Lung (tissue), 12 donors: ENCODE measurements around the gene WDR3. TPM values are rescaled to one million over a fixed set of nuclear protein-coding genes. Genes with fewer than 3 reads are reported as not detected.

Experiments
- ATAC-seq: fragments of 200-7000 bp; cut with Tn5 transposase; one replicate; pipeline ENCODE4 v1.9.1; 2020; ENCODE audit warnings: moderate number of reproducible peaks; ENCODE audit not compliant: insufficient read depth, low FRiP score
- DNase-seq, 3 donors: peaks; one replicate each; pipeline ENCODE4 v3.0.0-alpha.2; 2013 to 2017
- H3K27ac ChIP-seq, 2 donors: one replicate each; pipeline ENCODE4 v1.5.1; 2013; ENCODE audit warnings: mild to moderate bottlenecking in 2 of 2, moderate library complexity in 2 of 2, control low read depth in 1 of 2, inconsistent platforms in 1 of 2, low read depth in 1 of 2, low read length in 1 of 2
- H3K27me3 ChIP-seq, 3 donors: one replicate each; pipeline ENCODE4 v1.5.1; 2013; ENCODE audit warnings: low read length in 2 of 3; ENCODE audit not compliant: control insufficient read depth in 3 of 3, insufficient read depth in 3 of 3
- H3K36me3 ChIP-seq, 4 donors: one replicate each; pipeline ENCODE4 v1.5.1; 2013; ENCODE audit warnings: low read length in 4 of 4, mild to moderate bottlenecking in 1 of 4, moderate library complexity in 1 of 4; ENCODE audit not compliant: control insufficient read depth in 4 of 4, insufficient read depth in 4 of 4
- H3K4me1 ChIP-seq, 5 donors: one replicate each; pipeline ENCODE4 v1.5.1; 2013; ENCODE audit warnings: low read length in 5 of 5, mild to moderate bottlenecking in 2 of 5, moderate library complexity in 1 of 5; ENCODE audit not compliant: control insufficient read depth in 5 of 5, insufficient read depth in 5 of 5
- H3K4me3 ChIP-seq: one replicate; pipeline ENCODE4 v1.5.1; 2013; ENCODE audit warnings: mild to moderate bottlenecking, control low read depth, moderate library complexity
- H3K9ac ChIP-seq, 2 donors: one replicate each; pipeline ENCODE4 v1.5.1; 2013; ENCODE audit warnings: low read length in 2 of 2, control low read depth in 1 of 2; ENCODE audit not compliant: insufficient read depth in 1 of 2
- H3K9me3 ChIP-seq, 4 donors: one replicate each; pipeline ENCODE4 v1.5.1; 2013; ENCODE audit warnings: low read length in 3 of 4, mild to moderate bottlenecking in 1 of 4, moderate library complexity in 1 of 4; ENCODE audit not compliant: control insufficient read depth in 4 of 4, insufficient read depth in 3 of 4
- CTCF ChIP-seq: IDR thresholded peaks from 2 replicates; pipeline ENCODE4 v1.5.1; 2012; ENCODE audit warnings: mild to moderate bottlenecking; ENCODE audit errors: control extremely low read depth, extremely low read depth
- WGBS, 2 donors: extraction: QIAGEN DNeasy Blood & Tissue Kit; methylation state at CpG; one replicate each; pipeline ENCODE4 v1.1.7; 2013; 5-methylcytosine and 5-hydroxymethylcytosine counted together
- polyA plus RNA-seq, 2 donors: library from polyadenylated mRNA; stranded (reverse); fragments of 200-250 nt; gene quantifications; one replicate each; pipeline ENCODE4 v1.2.1, GENCODE V29; 2013
- total RNA-seq, 2 donors: library from RNA; depleted of rRNA in 1 of 2; stranded (reverse); fragments of >200 nt in 1 of 2; gene quantifications; one replicate each; pipeline ENCODE4 v1.2.1, GENCODE V29; 2014 to 2021
- donor health status: control.
- donor health status: control.
- donor health status: Bipolar disorder and iron deficiency.
- donor health status: healthy.
- donor health status: DM: yes; HTN: yes; CAD: no.

Gene WDR3
- total and polyA plus RNA-seq, 4 donors, result 2.8 to 19.8 (median 17.5) TPM

DNA sequence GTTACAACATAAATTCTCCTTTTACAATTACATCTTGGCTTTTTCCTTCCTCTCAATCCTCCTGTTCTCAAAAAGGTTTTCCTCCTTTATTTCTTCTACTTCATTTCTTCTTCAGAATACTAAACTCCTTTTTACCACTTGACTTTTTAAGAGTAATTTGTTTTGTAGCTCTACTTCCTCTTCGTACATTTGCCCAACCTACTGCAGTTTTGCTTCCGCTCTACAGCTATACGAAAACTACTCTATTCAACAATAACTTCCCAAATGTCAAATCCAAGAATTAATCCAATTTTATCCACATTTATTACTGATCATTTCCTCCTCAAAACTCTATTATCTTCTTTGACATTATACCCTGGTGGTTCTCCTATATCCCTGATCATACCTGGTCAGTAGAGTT lies 3.6 kb upstream of the WDR3 start:
- H3K4me3 ChIP-seq, result no peak overlapping the region
- H3K27me3 ChIP-seq, result no peaks in the 10 kb centered on the region
- TF ChIP-seq CTCF, result no peak
- H3K4me1 ChIP-seq, result peaks cover 0 to 21% (median 10%) of the 10 kb centered on the region in 5 donors
- 41 to 69% methylated on average over 3 of the region's 3 CpGs for WGBS, 2 donors
- DNase-seq (no peak), ATAC-seq (no peak)
- no peaks in the 10 kb centered on the region for H3K9me3 ChIP-seq
- no peak overlapping the region for H3K9ac ChIP-seq
- H3K36me3 ChIP-seq, result peaks cover 0 to 10% (median 0%) of the 10 kb centered on the region in 4 donors
- no peak overlapping the region for H3K27ac ChIP-seq

DNA sequence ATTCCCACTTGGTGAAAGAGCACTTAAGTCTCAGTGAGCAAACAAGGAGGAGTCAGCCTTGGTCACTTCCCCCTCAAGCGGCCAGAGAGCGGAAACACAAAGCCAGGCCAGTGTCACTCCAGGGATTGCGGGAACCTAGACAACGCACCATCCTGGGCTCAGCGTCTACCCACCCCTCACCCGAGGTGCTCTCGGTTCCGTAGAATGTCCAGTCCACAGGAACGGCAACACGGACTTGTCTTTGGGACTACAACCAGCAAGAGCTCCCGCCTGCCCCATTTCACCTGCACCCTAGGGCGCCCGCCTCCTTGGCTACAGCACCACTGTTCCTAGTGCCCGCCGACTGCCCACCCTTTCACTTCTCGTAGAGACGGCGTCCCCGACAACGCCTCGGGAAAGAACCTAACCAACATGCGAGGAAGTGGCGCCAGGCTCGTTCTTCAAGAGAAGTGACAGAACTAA lies 627 bp upstream of the WDR3 start:
- H3K36me3 ChIP-seq, result peaks cover 0 to 10% (median 1%) of the 10 kb centered on the region in 4 donors
- peak overlapping the region; percentile 79 to 96 for H3K27ac ChIP-seq
- H3K4me1 ChIP-seq, result peaks cover 0 to 24% (median 11%) of the 10 kb centered on the region in 5 donors
- H3K9me3 ChIP-seq, result no peaks in the 10 kb centered on the region
- H3K27me3 ChIP-seq, result no peaks in the 10 kb centered on the region
- WGBS, 2 donors, result 0% methylated on average over 22 to 24 of the region's 24 CpGs
- no peak for TF ChIP-seq CTCF
- peak overlapping the region; percentile 84 to 87 for H3K9ac ChIP-seq
- H3K4me3 ChIP-seq, result peak overlapping the region; percentile 90
- ATAC-seq, result peak; percentile 84
- peak; percentile 71 to 76 (median 73) for DNase-seq

- Histone ChIP-seq H3K4me3 (peak overlapping the region; percentile 90), H3K27me3 (no peaks in the 10 kb centered on the region), H3K27ac (peak overlapping the region in 1 of 2 donors; percentile 50), H3K4me1 (peaks cover 0 to 24% (median 11%) of the 10 kb centered on the region in 5 donors), H3K36me3 (peaks cover 0 to 10% (median 3%) of the 10 kb centered on the region in 4 donors), H3K9ac (peak overlapping the region; percentile 41 to 57), H3K9me3 (no peaks in the 10 kb centered on the region)
- DNase-seq (peak in 1 of 3 donors; percentile 11), ATAC-seq (no peak)
- WGBS, 2 donors, result 1% methylated on average over 12 of the region's 12 CpGs
- no peak for TF ChIP-seq CTCF
These were observed 571 bp downstream of the WDR3 start for GRCh38 chr1:117930173-117930447.

GRCh38 chr1:117930484-117930883 lies 945 bp downstream of the WDR3 start:
- 2 to 5% methylated on average over 6 of the region's 6 CpGs for WGBS, 2 donors
- no peaks in the 10 kb centered on the region for H3K9me3 ChIP-seq
- H3K4me1 ChIP-seq, result peaks cover 0 to 24% (median 11%) of the 10 kb centered on the region in 5 donors
- no peak for ATAC-seq
- H3K27me3 ChIP-seq, result no peaks in the 10 kb centered on the region
- peak overlapping the region; percentile 41 to 57 for H3K9ac ChIP-seq
- peaks cover 0 to 10% (median 5%) of the 10 kb centered on the region in 4 donors for H3K36me3 ChIP-seq
- no peak for TF ChIP-seq CTCF
- DNase-seq, result peak in 1 of 3 donors; percentile 6
- H3K27ac ChIP-seq, result no peak overlapping the region
- H3K4me3 ChIP-seq, result peak overlapping the region; percentile 13
